Mucosa of descending colon (tissue), 3 donors: ENCODE data around the gene RBM33. TPM values are rescaled to one million over a fixed set of nuclear protein-coding genes. Genes with fewer than 3 reads are reported as not detected.
A peak's percentile ranks its signal among the peaks of the same experiment; 100 is the strongest.

Experiments used
- ATAC-seq: fragments of 200-7000 bp; cut with Tn5 transposase; one replicate; pipeline ENCODE4 v1.9.1; 2020; ENCODE audit warnings: mild to moderate bottlenecking, moderate library complexity
- DNase-seq, 3 donors: peaks; one replicate each; pipeline ENCODE4 v3.0.0-alpha.2; 2020
- H3K36me3 ChIP-seq: fragments of 200-600 bp; one replicate; pipeline ENCODE4 v1.8.0; 2021; ENCODE audit warnings: low read depth, mild to moderate bottlenecking
- H3K4me1 ChIP-seq: fragments of 200-600 bp; one replicate; pipeline ENCODE4 v1.8.0; 2021; ENCODE audit warnings: low read depth, mild to moderate bottlenecking
- H3K4me3 ChIP-seq: fragments of 200-600 bp; one replicate; pipeline ENCODE4 v1.8.0; 2021; ENCODE audit warnings: mild to moderate bottlenecking
- H3K9me3 ChIP-seq: fragments of 200-600 bp; one replicate; pipeline ENCODE4 v1.8.0; 2021; ENCODE audit warnings: mild to moderate bottlenecking
- intact Hi-C, 2 donors: fragments of 100-400 bp; cut with DNase I in 1 of 2; cut with micrococcal nuclease in 1 of 2; formaldehyde crosslinking; loops; one replicate each; pipeline versions ENCODE4 v1.11.0 to v1.11.1; 2022; cut with DNase I, micrococcal nuclease
- total RNA-seq, 3 donors: library from RNA; stranded (reverse); fragmentation: NEBNext Ultra II Directional in 2 of 3; extraction: Animal tissue kit (Norgen Biotek cat#: 25700) in 2 of 3; gene quantifications; one replicate each; pipeline versions ENCODE4 v1.2.1 to v1.2.4, GENCODE V29; 2021 to 2023
- TF ChIP-seq, protein P1 (sequence below): fragments of 200-600 bp; IDR thresholded peaks from one replicate; pipeline ENCODE4 v1.8.0; 2022; ENCODE audit warnings: antibody characterized with exemption, mild to moderate bottlenecking
- donor health status: DM: no; HTN: no; CAD: no; lungs with moderate emphysema.
- donor health status: DM: no; HTN: no; CAD: no.
- donor health status: DM: no; HTN: yes; CAD: no.

RBM33 gene
- total RNA-seq, 3 donors from 2014 or later, result 59.9 to 75.8 (median 69.8) TPM

DNA sequence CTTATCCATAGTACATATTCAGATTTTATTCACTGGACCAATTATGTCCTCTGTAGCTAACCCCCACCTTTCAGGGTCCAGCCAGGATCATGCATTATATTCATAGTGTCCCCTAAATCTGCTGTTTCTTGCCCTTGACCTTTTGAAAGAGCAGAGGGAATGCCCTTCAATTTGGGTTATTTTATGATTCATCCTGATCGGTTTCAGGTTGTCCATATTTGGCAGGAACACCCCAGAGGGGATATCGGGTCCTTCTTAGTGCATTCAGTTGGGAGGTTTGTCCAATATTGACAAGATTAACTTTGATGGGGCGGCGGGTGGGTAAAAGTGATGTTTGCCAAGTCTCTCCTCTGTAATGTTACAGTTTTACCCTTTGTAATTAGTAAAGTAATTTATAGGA lies 106.9 kb downstream of the RBM33 start:
- intact Hi-C loops, result no loop called here
- TF ChIP-seq, protein P1, sequence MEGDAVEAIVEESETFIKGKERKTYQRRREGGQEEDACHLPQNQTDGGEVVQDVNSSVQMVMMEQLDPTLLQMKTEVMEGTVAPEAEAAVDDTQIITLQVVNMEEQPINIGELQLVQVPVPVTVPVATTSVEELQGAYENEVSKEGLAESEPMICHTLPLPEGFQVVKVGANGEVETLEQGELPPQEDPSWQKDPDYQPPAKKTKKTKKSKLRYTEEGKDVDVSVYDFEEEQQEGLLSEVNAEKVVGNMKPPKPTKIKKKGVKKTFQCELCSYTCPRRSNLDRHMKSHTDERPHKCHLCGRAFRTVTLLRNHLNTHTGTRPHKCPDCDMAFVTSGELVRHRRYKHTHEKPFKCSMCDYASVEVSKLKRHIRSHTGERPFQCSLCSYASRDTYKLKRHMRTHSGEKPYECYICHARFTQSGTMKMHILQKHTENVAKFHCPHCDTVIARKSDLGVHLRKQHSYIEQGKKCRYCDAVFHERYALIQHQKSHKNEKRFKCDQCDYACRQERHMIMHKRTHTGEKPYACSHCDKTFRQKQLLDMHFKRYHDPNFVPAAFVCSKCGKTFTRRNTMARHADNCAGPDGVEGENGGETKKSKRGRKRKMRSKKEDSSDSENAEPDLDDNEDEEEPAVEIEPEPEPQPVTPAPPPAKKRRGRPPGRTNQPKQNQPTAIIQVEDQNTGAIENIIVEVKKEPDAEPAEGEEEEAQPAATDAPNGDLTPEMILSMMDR, result no peak
- no peaks in the 10 kb centered on the region for H3K9me3 ChIP-seq
- DNase-seq (no peak), ATAC-seq (no peak)
- H3K4me1 ChIP-seq, result peaks cover 10% of the 10 kb centered on the region
- no peak overlapping the region for H3K4me3 ChIP-seq
- H3K36me3 ChIP-seq, result no peaks in the 10 kb centered on the region

DNA sequence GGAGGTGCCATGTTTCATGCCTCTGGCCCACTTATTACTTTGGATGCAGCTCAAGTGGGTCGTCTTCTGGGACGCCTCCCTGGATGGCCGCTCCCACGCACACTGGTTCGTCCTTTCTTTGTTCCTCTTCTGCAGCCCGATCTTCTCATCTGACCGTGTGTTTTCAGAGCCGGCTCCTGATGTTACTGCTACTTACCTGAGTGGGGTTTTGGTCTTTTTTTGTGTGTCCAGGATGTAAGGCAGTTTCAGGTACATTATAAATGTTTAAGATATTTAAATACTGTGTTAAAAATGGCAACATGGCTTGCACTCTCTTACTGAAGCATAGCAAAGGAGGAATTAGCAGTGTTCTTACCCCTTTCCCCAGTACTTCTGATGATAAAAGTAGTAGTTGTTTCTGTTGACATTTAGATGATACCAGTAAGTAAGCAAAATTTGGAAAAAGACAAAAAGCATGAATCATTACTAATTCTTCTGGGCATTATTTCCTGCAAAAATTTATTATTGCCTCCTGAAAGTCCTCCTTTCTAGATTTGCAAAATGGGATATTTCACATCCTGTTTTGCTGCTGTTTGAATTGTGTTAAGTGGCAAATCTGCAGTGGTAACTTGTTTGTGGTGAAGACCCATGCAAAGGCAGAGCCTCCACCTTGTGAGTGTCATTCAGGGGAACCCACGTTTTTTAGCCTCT lies 108.4 kb downstream of the RBM33 start:
- Histone ChIP-seq H3K4me3 (no peak overlapping the region), H3K4me1 (peaks cover 10% of the 10 kb centered on the region), H3K9me3 (no peaks in the 10 kb centered on the region), H3K36me3 (no peaks in the 10 kb centered on the region)
- DNase-seq (no peak), ATAC-seq (peak; percentile 17)
- TF ChIP-seq, protein P1, result no peak
- intact Hi-C loops, result no loop called here

DNA sequence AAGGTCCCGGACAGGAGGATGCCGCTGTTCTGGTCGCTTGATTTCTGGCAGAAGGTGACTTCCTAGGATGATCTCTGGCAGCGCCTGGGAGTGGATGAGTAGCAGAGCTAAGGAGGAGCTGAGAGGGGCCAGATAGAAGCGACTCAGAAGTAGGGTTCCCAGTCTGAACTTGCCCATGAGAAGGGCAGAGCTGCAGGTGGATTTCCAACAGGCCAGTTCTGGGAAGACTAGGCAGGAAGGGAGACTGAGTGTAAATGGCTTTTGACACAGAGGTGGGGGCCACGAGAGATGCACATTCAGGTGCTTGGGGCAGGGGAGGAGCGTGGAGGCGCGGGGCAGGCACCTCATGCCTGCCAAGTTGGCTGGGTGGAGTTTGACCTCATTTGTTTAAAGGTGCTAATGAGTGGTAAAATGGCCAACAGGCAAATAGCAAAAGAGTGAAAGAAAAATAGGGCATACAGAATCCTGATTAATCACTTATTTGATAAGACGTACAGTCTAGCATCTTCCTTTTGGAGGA lies 109.0 kb downstream of the RBM33 start:
- Histone ChIP-seq H3K9me3 (no peaks in the 10 kb centered on the region), H3K36me3 (no peaks in the 10 kb centered on the region), H3K4me3 (no peak overlapping the region), H3K4me1 (peaks cover 10% of the 10 kb centered on the region)
- ATAC-seq, result peak; percentile 50
- TF ChIP-seq, protein P1, result no peak
- DNase-seq, result no peak
- intact Hi-C loops, result no loop called here

DNA sequence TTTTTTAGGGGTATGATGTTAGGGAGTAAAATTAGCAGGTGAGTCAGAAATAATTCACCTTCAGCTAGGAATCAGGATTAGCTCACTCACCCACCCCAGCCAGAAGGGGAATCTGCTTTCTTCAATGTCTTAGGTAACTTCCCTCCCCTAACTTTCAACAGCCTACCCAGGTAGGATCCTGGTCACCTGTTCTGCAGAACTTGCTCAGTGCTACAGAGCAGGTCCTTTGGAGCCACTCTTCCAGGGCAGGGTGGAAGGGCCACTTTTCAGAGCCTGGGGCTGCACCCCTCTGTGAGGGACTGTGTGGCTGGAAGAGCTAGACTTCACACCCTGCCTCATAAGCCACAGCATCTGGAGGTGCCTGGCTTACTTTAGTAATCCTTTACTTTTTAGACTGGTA lies 109.7 kb downstream of the RBM33 start:
- H3K4me3 ChIP-seq, result no peak overlapping the region
- H3K9me3 ChIP-seq, result no peaks in the 10 kb centered on the region
- no peaks in the 10 kb centered on the region for H3K36me3 ChIP-seq
- DNase-seq (no peak), ATAC-seq (peak; percentile 23)
- H3K4me1 ChIP-seq, result peaks cover 10% of the 10 kb centered on the region
- TF ChIP-seq, protein P1, result no peak
- intact Hi-C loops, result no loop called here

DNA sequence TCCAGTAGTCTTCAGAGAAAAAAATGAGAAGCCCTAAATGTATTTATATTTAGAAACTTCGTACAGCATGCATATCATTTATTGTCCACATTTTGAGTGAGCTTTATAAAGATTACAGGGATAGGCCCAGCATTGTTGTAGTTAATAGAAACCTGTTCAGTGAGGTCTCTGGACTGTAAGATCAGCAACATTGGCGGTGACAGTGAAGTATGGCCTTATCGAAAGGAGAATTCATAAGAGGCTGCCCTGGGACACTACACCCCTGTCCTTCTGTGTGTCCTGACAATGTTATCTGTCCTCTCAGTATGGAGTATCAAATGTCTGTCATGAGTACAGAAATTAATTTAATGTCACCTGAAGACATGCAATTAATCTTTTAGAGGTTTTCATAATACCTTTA lies 110.6 kb downstream of the RBM33 start:
- H3K9me3 ChIP-seq, result no peaks in the 10 kb centered on the region
- ATAC-seq (no peak), DNase-seq (no peak)
- H3K4me1 ChIP-seq, result peaks cover 14% of the 10 kb centered on the region
- no peak overlapping the region for H3K4me3 ChIP-seq
- TF ChIP-seq, protein P1, result no peak
- H3K36me3 ChIP-seq, result no peaks in the 10 kb centered on the region
- intact Hi-C loops, result no loop called here
